ENCODE measurements around the gene LAMA5. TPM values are rescaled to one million over a fixed set of nuclear protein-coding genes. Genes with fewer than 3 reads are reported as not detected.
A peak's percentile ranks its signal among the peaks of the same experiment; 100 is the strongest.

Gene LAMA5
- polyA plus RNA-seq, 1 of the 3 experiments (the other 2 are of a cell fraction) = 27.2 TPM

DNA sequence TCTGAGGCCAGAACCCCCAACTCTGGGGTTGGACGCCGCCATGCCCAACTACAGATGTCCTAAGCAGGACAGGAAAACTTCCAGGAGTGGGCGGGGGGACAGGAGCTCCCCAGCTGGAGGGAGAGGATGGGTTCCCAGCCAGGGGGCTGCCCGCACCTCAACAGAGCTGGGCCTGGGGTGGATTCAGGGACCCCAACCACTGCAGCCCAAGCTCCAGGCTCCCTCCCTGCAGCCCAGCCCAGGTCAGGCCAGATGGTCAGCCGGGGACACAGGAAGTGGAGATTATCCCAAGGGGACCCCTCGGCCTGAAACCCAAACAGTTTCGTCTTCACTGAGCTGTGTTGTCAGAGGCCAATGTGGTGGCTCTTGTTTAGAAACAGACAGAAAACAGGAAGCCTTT, 9.4 kb downstream of the LAMA5 start:
- TF ChIP-seq IRF3 (IDR thresholded peaks at IDR 0.05; ENCODE audit: low read depth, low read length) = no peak
- TF ChIP-seq FOSL2 (IDR thresholded peaks at IDR 0.05; ENCODE audit: borderline replicate concordance, low read depth) = no peak
- no peak for TF ChIP-seq NFIC (IDR thresholded peaks at IDR 0.05; ENCODE audit: borderline replicate concordance)
- TF ChIP-seq CTCF (IDR thresholded peaks at IDR 0.05) = no peak
- TF ChIP-seq SMC3 (IDR thresholded peaks at IDR 0.05; ENCODE audit: low read depth, low read length) = no peak
- TF ChIP-seq MEF2A (IDR thresholded peaks at IDR 0.05; ENCODE audit: borderline replicate concordance, low read depth) = no peak
- no peak for TF ChIP-seq ZBTB33 (IDR thresholded peaks at IDR 0.05; ENCODE audit: borderline replicate concordance, low read depth)
- TF ChIP-seq POLR2AphosphoS5 (IDR thresholded peaks at IDR 0.05; ENCODE audit: low read depth, low read length) = no peak
- TF ChIP-seq CHD2 (IDR thresholded peaks at IDR 0.05; ENCODE audit: low read length, partially characterized antibody) = no peak
- peaks cover 12% of the 10 kb centered on the region; the same call in 1 of the 2 replicates for H3K79me2 ChIP-seq (ENCODE audit: insufficient read depth)
- DNase-seq = no peak
- H3K27ac ChIP-seq (ENCODE audit: low read depth in 2 of 2, low read length in 1 of 2) = peak overlapping the region in 1 of 2 experiments; percentile 92; a peak in 2 of 4 replicates
- peak overlapping the region; percentile 74; the same call in 1 of the 2 replicates for H3K4me2 ChIP-seq
- peaks cover 14% of the 10 kb centered on the region; the same call in 1 of the 2 replicates for H4K20me1 ChIP-seq (ENCODE audit: insufficient read depth)
- peaks cover 3% of the 10 kb centered on the region for H3F3A ChIP-seq (replicated peaks; ENCODE audit: insufficient read depth)
- POLR2A ChIA-PET = interaction anchor here (1.1 kb wide), 1 partner anchor 29 kb away, joined by 3 read pairs; the partner anchor contains the start of gene RPS21
- peaks cover 29 to 85% of the 10 kb centered on the region in 2 experiments; a peak in 3 of 4 replicates for H3K4me1 ChIP-seq (ENCODE audit: control insufficient read depth in 1 of 2, insufficient read depth in 2 of 2, low read depth in 1 of 2, low read length in 1 of 2)
- H3K4me3 ChIP-seq (ENCODE audit: low read depth in 2 of 2, low read length in 1 of 2) = no peak overlapping the region
- H3K27me3 ChIP-seq (ENCODE audit: insufficient read depth) = no peaks in the 10 kb centered on the region
- CTCF ChIA-PET = interaction anchor here (1.1 to 5.5 kb wide), 3 partner anchors 11 to 57 kb away, joined by 3 to 43 read pairs (median 18); no protein-coding TSS in a partner anchor
- WGBS (ENCODE audit: low lambda C conversion rate) = 65% methylated on average over 5 of the region's 7 CpGs
- peaks cover 0 to 7% of the 10 kb centered on the region in 2 experiments for H3K36me3 ChIP-seq (replicated peaks in 1 of 2; ENCODE audit: control insufficient read depth in 1 of 2, insufficient read depth in 2 of 2, low read length in 1 of 2)
- no peak overlapping the region for H2AFZ ChIP-seq (ENCODE audit: low read depth)
- H3K9ac ChIP-seq = no peak overlapping the region
- no peaks in the 10 kb centered on the region for H3K9me2 ChIP-seq
- no peaks in the 10 kb centered on the region for H3K9me3 ChIP-seq

DNA sequence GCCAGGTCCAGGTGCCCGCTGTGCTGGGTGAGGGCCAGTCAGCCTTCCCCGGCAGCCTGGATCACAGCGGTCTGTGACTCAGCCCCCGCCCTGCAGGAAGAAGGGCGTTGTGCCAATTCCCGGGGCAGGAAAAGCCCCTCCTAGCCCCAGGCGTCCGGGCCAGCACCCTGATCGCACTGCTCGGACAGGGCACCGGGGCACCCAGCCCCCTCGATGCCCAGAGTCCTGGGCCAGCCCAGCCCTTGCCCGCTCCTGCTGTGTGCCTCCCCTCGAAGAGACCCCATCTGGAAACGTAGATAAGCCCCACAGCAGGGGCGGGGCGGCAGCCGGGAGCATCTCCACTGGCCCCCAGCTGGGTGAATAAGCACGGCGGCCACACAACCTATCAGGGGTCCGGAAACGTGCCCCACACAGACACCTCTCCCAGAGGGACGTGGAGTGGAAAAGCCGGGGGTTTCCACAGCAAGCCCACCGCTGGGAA, 9.9 kb downstream of the LAMA5 start:
- peak; percentile 66 for DNase-seq
- Histone ChIP-seq H3K4me1 (ENCODE audit: control insufficient read depth in 1 of 2, insufficient read depth in 2 of 2, low read depth in 1 of 2, low read length in 1 of 2) (peaks cover 29 to 89% of the 10 kb centered on the region in 2 experiments; a peak in 3 of 4 replicates), H3K4me3 (ENCODE audit: low read depth in 2 of 2, low read length in 1 of 2) (no peak overlapping the region)

More for the DNA sequence above, 9.9 kb downstream of the LAMA5 start:
- H3K27ac ChIP-seq (ENCODE audit: low read depth in 2 of 2, low read length in 1 of 2) = peak overlapping the region in 1 of 2 experiments; percentile 92; a peak in 2 of 4 replicates
- peaks cover 0 to 3% of the 10 kb centered on the region in 2 experiments for H3K36me3 ChIP-seq (replicated peaks in 1 of 2; ENCODE audit: control insufficient read depth in 1 of 2, insufficient read depth in 2 of 2, low read length in 1 of 2)
- no peak overlapping the region for H3K9ac ChIP-seq
- peak; percentile 59; the same call in 1 of the 2 replicates for TF ChIP-seq FOSL2 (IDR thresholded peaks at IDR 0.05; ENCODE audit: borderline replicate concordance, low read depth)
- TF ChIP-seq TCF12 (IDR thresholded peaks at IDR 0.05) = peak; percentile 57
- TF ChIP-seq RFX5 (IDR thresholded peaks at IDR 0.05; ENCODE audit: low read length) = no peak
- TF ChIP-seq NFIC (IDR thresholded peaks at IDR 0.05; ENCODE audit: borderline replicate concordance) = peak; percentile 94
- TF ChIP-seq, protein P1, sequence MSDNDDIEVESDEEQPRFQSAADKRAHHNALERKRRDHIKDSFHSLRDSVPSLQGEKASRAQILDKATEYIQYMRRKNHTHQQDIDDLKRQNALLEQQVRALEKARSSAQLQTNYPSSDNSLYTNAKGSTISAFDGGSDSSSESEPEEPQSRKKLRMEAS (IDR thresholded peaks at IDR 0.05; ENCODE audit: low read depth) = peak; percentile 44; the same call in 1 of the 2 replicates
- WGBS (ENCODE audit: low lambda C conversion rate) = 58% methylated on average over 8 of the region's 25 CpGs
- ChIA-PET POLR2A (no interaction called here), CTCF (interaction anchor here (2.6 to 5.5 kb wide), 3 partner anchors 8 to 25 kb away, joined by 15 to 43 read pairs (median 18); no protein-coding TSS in a partner anchor)
- no peaks in the 10 kb centered on the region for H3K9me3 ChIP-seq
- no peak overlapping the region for H2AFZ ChIP-seq (ENCODE audit: low read depth)
- peaks cover 3% of the 10 kb centered on the region for H3F3A ChIP-seq (replicated peaks; ENCODE audit: insufficient read depth)
- H3K79me2 ChIP-seq (ENCODE audit: insufficient read depth) = peaks cover 11% of the 10 kb centered on the region; the same call in 1 of the 2 replicates
- H3K4me2 ChIP-seq = peak overlapping the region; percentile 74
- H4K20me1 ChIP-seq (ENCODE audit: insufficient read depth) = peaks cover 14% of the 10 kb centered on the region; the same call in 1 of the 2 replicates
- H3K27me3 ChIP-seq (ENCODE audit: insufficient read depth) = no peaks in the 10 kb centered on the region
- H3K9me2 ChIP-seq = no peaks in the 10 kb centered on the region
